Lower leg skin (tissue), 4 donors: ENCODE measurements around the gene WDR33. TPM values are rescaled to one million over a fixed set of nuclear protein-coding genes. Genes with fewer than 3 reads are reported as not detected.

ENCODE experiments used
- DNase-seq, 2 donors: peaks; one replicate each; pipeline ENCODE4 v3.0.0-alpha.2; 2019; ENCODE audit warnings: low spot score in 2 of 2
- H3K4me3 ChIP-seq: fragments of 200-600 bp; sonication (generic); 2 replicates; pipeline ENCODE4 v1.5.1; 2017; ENCODE audit warnings: mild to moderate bottlenecking, low read depth; ENCODE audit not compliant: poor library complexity, severe bottlenecking
- POLR2A ChIP-seq, 2 donors: fragments of 450-650 bp; IDR thresholded peaks; one replicate each; pipeline ENCODE4 v1.6.1; 2016 to 2017; ENCODE audit warnings: antibody characterized with exemption in 2 of 2, mild to moderate bottlenecking in 1 of 2, moderate library complexity in 1 of 2
- WGBS, 2 donors: methylation state at CpG; one replicate each; pipeline ENCODE4 v1.1.5; 2018; 5-methylcytosine and 5-hydroxymethylcytosine counted together
- intact Hi-C: fragments of 100-400 bp; cut with DNase I; formaldehyde crosslinking; loops from one replicate; pipeline ENCODE4 v1.15.0; 2023; ENCODE audit warnings: low total_unique reads
- total RNA-seq, 4 donors: library from RNA; depleted of rRNA; stranded (reverse); fragments of >200 nt; gene quantifications; one replicate each; pipeline ENCODE4 v1.1.0, GENCODE V29; 2016
- TF ChIP-seq, protein P1 (sequence below), 3 donors: fragments of 450-650 bp; IDR thresholded peaks; one replicate each; pipeline ENCODE4 v1.5.1; 2016; ENCODE audit warnings: antibody characterized with exemption in 3 of 3, mild to moderate bottlenecking in 3 of 3, moderate library complexity in 2 of 3

The WDR33 gene
- total RNA-seq, 4 donors from 2014 or later: 31.6 to 44.8 (median 32.5) TPM

GRCh38 chr2:127659408-127660290 lies 151.3 kb downstream of the WDR33 start:
- H3K4me3 ChIP-seq: no peak overlapping the region
- intact Hi-C loops: no loop called here
- no peak for TF ChIP-seq POLR2A (IDR thresholded peaks at IDR 0.05)
- TF ChIP-seq, protein P1, sequence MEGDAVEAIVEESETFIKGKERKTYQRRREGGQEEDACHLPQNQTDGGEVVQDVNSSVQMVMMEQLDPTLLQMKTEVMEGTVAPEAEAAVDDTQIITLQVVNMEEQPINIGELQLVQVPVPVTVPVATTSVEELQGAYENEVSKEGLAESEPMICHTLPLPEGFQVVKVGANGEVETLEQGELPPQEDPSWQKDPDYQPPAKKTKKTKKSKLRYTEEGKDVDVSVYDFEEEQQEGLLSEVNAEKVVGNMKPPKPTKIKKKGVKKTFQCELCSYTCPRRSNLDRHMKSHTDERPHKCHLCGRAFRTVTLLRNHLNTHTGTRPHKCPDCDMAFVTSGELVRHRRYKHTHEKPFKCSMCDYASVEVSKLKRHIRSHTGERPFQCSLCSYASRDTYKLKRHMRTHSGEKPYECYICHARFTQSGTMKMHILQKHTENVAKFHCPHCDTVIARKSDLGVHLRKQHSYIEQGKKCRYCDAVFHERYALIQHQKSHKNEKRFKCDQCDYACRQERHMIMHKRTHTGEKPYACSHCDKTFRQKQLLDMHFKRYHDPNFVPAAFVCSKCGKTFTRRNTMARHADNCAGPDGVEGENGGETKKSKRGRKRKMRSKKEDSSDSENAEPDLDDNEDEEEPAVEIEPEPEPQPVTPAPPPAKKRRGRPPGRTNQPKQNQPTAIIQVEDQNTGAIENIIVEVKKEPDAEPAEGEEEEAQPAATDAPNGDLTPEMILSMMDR (IDR thresholded peaks at IDR 0.05): no peak
- no peak for DNase-seq
- 70 to 74% methylated on average over 14 of the region's 14 CpGs for WGBS, 2 donors

GRCh38 chr2:127658641-127659407 lies 152.1 kb downstream of the WDR33 start:
- DNase-seq: no peak
- TF ChIP-seq, protein P1 (IDR thresholded peaks at IDR 0.05): no peak
- no peak for TF ChIP-seq POLR2A (IDR thresholded peaks at IDR 0.05)
- H3K4me3 ChIP-seq: no peak overlapping the region
- intact Hi-C loops: no loop called here
- WGBS, 2 donors: 83 to 89% methylated on average over 20 of the region's 20 CpGs

DNA sequence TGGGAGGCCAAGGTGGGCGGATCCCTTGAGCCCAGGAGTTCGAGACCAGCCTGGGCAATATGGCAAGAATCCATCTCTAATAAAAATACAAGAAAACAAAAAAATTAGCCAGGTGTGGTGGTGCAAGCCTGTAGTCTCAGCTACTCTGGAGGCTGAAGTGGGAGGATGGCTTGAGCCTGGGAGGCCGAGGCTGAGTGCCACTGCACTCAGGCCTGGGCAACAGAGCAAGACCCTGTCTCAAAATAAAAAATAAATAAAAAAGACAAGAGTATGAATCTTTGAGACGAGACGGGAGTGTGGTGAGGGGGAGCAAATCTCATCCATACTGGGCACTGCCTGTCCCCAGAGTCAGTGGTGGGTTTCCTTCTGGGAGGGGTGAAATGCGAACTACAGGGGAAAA lies 152.8 kb downstream of the WDR33 start:
- TF ChIP-seq POLR2A (IDR thresholded peaks at IDR 0.05): no peak
- TF ChIP-seq, protein P1 (IDR thresholded peaks at IDR 0.05): no peak
- no peak for DNase-seq
- no peak overlapping the region for H3K4me3 ChIP-seq
- intact Hi-C loops: no loop called here
- WGBS, 2 donors: 83 to 91% methylated on average over 6 of the region's 6 CpGs

GRCh38 chr2:127657232-127657595 lies 153.8 kb downstream of the WDR33 start:
- WGBS, 2 donors: 88 to 92% methylated on average over 17 of the region's 17 CpGs
- no peak for DNase-seq
- intact Hi-C loops: no loop called here
- TF ChIP-seq, protein P1 (IDR thresholded peaks at IDR 0.05): no peak
- TF ChIP-seq POLR2A (IDR thresholded peaks at IDR 0.05): no peak
- no peak overlapping the region for H3K4me3 ChIP-seq

DNA sequence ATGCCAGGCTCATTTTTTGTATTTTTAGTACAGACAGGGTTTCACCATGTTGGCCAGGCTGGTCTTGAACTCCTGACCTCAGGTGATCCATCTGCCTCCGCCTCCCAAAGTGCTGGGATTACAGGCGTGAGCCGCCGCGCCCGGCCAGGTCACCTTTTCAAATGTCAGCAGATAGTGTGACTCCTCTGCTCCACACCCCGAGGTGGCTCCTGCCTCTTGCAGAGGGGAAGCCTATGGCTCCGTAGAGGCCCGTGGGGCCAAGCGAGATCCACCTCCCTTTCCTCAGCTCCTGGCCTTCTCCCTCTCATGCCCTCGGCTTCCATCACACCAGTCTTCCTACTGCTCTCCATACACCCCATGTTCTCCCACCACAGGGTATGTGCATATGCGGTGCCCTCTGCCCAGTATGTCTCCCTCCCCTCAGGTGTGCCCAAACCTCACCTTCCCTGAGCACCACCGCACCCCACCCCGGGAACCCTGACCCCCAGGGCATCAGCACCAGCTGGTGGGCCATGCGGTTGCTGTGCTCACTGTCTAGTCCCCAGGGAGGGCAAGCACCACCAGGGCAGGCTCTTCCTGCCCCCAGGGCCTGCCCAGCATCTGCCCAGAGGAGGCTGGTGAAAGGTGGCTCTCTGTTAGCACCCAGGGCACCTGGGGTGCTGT lies 154.3 kb downstream of the WDR33 start:
- no peak for DNase-seq
- no peak overlapping the region for H3K4me3 ChIP-seq
- no peak for TF ChIP-seq POLR2A (IDR thresholded peaks at IDR 0.05)
- TF ChIP-seq, protein P1 (IDR thresholded peaks at IDR 0.05): no peak
- 91 to 94% methylated on average over 15 of the region's 15 CpGs for WGBS, 2 donors
- intact Hi-C loops: no loop called here
